NAMALWA (cell line): ENCODE results near the gene BRICD5.

ENCODE experiments used
- DNase-seq: peaks from one replicate; pipeline ENCODE4 v3.0.0-alpha.2; 2015; ENCODE audit warnings: low spot score

The BRICD5 gene

DNA sequence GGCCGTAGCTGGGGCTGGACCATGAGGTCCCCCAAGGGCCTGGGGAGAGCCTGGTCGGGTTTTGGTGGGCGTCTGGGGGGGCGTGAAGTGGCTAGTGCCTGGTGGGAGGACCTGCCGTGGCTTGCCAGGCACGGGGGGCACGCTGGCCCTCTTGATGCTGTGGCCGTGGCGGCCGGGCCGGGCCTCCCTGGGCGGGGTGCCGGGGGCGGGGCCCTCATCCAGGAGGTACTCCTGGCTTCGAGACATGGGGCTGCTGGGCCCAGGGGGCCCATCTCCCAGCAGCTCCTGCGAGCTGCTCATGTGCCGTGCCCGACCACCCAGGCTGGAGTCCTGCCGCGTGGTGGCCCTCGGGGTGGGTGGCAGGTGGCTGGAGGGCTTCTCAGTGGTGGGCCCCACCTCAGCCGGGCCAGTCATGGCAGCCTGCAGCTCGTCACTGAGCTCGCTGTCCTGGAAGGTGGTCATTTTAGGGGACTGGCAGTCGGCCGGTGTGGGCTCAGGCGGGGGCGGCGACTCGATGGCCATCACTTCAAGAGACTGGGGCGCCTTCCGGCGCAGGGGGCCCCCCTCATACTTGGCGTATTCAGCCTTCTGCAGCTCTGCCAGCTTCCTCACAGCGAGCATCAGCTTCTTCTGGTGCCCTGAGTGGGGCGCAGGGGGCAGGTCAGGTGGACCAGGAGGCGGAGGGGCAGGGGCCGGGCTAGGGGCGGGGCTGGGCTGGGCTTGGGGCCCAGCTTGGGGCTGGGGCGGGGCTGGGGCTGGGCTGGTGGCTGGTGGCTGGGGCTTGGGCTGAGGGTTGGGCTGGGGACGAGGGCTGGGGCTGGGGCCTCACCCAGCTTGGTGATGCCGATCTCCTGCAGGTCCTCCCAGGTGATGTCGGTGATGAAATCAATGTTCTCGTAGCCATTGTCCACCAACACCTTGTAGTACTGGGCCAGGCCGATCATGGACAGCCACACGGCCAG lies 29.4 kb downstream of the BRICD5 start:
- DNase-seq, result no peak

DNA sequence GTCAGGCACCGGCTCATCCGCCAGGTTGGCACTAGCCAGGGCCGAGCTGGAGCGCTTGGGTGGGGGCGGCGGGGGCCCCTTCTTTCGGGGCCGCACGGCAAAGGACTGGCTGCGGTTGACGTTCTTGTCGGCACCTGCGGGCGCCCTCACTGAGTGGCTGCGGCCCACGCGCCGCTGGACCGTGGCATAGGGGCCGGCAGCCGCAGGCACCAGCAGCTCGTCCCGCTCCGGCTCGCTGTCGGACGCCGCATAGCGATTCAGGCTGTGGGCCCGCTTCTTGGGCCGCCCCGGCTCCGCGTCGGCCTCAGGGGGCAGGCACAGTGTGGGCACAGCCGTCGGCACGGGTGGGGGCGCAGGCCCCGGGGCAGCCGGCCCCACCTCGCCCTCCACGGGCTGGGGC lies 30.2 kb downstream of the BRICD5 start:
- no peak for DNase-seq

DNA sequence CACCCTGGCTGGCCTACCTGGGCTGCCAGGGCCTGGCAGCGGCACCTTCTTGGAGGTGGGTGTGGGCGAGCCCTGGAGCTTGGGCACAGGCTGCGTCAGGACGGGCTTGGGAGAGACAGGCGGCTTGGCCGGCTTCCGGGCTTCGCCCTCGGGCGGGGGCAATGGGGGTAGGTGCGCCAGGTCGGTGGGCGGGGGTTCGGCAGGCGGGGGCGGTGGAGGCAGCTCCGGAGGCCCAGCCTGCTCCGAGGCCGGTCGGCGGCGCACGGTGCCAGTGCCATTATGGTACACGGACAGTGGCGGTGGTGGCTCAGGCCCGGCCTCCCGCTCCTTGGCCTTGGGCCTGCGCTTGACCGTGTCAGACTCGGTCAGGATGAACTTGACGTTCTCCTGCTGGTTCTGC lies 31.1 kb downstream of the BRICD5 start:
- DNase-seq, result no peak

DNA sequence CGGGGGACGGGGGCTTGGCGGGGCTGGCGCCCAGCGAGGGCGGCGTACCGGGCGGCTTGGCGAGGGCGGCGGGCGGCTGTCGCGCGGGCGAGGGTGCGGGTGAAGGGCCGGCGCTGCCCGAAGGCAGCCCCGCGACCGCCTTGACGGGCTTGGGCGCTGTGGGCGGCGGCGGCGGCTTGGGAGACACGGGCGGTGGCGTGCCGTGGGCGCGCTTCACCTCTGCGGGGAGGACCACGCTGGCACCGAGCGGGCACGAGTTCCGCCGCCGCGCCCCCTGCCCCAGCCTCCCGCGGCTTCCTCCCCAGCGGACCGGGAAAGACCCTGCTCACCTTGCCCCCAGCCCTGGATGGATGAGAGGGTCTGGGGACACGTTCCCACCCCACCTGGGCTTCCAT lies 31.6 kb downstream of the BRICD5 start:
- DNase-seq, result no peak

DNA sequence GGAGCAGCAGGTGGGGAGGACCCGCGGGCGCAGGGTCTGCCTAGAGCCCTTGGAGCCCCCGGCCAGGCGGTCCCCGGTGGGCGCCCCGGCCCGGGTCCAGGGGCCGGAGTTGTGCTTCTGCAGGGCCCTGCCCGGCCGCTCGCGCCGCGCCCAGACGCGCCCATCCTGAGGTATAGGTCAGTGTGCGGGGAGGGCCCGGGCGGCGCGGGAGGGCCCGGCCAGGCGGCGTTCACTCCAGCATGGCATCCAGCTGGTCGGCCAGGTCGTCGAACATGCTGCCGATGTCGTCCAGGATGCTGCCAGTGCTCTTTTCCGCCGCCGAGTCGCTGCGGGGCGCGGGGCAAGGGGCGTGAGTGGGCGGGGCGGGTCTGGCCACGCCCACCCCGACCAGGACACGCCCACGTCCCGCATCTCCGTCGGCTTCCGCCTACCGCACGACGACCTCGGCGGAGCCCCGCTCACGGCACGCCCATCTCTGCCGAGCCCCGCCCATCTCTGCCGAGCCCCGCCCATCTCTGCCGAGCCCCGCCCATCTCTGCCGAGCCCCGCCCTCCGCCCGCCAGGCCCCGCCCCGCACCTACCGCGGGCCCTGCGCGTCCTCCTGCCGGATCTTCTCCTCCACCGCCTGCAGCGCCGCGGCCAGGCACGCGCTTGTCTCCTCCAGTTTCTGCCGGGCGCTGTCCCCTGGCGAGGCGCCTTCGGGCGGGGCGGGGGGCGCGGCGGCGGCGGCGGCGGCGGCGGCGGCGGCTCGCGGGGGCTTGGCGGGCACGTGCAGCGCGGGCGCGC lies 32.1 kb downstream of the BRICD5 start:
- DNase-seq, result peak; percentile 43

DNA sequence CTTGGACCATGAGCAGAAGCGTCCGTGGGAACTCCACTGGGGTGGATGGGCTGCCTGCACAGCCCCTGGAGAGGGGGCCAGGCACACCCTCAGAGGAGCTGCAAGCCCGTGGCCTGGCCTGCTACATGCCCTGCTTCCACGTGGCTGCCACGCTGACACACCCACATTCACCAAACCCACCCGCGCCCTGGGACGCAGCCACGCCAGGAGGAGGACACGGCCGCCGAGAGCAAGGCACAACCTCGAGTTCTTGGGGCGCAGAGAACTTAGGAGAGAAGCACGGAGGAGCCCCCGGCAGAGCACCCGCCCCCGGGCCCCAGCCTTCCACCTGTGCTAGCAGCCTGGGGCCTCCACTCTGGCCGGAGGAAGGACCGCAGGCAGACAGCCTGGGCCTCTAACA lies 33.1 kb downstream of the BRICD5 start:
- DNase-seq, result no peak

- no peak for DNase-seq
Observed at GRCh38 chr16:2177101-2177500, 33.6 kb downstream of the BRICD5 start.

- no peak for DNase-seq
Observed at GRCh38 chr16:2176047-2176446, 34.6 kb downstream of the BRICD5 start.

DNA sequence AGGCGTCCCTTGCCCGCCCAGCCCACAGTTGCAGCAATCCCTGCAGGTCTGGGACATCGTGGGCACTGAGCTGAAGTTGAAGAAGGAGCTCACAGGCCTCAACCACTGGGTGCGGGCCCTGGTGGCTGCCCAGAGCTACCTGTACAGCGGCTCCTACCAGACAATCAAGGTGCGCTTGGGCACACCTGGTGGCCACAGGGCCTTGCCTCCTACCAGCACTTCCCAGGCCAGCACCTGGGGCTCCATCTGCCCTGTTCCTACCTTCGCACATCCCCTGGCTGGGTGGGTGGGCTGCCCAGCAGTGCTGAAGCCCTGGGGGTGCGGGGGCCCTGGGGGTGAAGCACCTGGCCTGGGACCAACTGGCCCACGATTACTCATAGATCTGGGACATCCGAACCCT lies 35.2 kb downstream of the BRICD5 start:
- DNase-seq, result no peak

DNA sequence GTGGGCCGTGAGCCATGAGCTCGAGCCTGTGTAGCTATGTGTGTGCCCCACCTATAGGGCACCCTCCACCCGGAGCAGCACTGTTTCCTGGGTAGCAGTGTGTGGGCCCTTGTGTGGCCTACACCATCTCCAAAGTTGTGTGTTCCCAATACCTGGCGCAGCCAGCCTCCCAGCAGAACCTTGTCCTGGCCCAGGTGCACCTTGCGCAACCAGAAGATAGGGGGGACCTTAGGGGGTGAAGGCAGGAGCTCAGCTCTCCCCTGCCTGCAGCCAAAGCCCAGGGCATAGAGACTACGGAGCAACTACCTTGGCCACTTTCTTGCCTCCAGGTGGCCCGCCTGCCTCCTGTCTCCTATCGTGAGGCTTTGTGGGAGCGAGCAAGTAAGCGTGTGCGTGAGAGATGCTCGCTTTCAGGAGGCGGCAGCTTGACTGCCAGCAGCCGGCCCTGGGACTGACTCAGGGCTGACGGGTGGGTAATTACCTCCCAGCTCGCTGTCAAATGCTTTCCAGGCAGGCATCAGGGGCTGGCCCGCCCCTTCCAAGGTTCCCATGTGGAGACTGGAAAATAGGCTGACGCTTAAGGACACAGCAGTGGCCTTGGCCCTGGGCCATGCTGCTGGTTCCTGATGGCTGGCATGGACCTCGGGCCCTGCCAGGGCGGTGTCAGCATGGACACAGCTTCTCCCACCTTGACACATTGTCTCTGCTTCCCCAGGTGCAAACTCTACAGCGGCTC lies 36.1 kb downstream of the BRICD5 start:
- DNase-seq, result no peak

DNA sequence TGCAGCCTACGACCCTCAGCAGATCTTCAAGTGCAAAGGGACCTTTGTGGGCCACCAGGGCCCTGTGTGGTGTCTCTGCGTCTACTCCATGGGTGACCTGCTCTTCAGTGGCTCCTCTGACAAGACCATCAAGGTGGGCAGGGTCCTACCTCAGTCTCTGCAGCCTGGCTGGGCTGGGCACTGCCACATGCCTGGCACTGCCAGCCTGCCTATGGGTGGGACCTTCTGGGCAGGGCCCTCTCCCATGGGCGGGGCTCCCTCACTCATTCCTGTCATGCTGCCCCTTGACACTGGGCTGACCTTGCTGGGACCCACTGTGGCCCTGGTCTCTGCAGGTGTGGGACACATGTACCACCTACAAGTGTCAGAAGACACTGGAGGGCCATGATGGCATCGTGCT lies 36.7 kb downstream of the BRICD5 start:
- no peak for DNase-seq

GRCh38 chr16:2173366-2173765 lies 37.3 kb downstream of the BRICD5 start:
- DNase-seq, result no peak

DNA sequence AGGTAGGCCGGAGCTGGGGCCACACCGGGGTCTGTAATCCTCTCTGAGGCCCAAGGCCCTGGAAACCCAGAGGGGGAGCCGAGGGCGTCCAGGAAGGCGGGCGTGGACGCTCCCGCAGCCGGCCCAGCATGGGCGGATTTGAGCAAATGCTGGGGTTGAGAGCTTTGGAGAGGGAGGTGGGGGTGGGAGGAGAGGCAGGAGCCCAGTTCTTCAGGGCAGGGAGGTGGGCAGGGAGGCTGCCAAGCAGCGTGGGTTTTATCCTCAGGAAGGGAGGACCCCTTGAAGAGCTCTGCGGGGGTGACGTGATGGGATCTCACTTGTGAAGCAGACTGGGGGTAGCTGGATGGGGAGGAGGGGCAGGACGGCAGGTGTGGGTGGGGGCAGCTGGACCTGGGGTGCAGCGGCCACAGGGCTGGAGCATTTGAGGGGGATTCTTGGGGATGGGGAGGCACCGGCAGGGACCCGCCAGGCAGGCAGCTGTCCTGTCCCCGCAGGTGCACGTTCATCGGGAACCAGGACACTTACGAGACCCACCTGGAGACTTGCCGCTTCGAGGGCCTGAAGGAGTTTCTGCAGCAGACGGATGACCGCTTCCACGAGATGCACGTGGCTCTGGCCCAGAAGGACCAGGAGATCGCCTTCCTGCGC lies 37.9 kb downstream of the BRICD5 start:
- DNase-seq, result no peak

DNA sequence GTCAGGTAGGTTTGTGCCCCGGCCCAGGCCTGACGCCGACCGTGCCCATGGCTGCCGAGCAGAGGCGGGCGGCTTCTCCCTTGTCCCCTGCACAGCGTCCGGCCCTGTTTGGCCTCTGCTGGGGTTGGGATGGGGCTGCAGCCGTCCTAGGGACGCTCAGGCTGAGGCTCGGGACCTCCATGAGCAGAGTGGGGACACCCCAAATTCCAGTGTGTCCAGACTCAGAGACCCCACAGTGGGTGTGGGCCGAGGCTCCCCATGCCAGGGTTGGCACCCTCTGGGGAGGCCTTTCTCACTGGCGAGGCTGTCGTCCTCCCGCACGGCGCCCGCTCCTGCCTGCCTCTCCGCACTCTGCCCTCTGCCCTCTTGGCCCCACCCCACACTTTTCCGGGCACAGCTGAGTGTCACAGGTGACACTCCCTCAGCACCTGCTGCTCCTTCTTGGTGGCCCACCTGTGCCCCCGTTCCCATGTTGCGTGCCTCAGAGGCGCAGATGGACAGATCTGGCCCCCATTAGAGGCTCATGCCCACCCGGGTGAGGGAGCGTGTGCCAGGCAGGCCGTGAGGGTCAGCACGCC lies 39.0 kb downstream of the BRICD5 start:
- DNase-seq, result no peak

DNA sequence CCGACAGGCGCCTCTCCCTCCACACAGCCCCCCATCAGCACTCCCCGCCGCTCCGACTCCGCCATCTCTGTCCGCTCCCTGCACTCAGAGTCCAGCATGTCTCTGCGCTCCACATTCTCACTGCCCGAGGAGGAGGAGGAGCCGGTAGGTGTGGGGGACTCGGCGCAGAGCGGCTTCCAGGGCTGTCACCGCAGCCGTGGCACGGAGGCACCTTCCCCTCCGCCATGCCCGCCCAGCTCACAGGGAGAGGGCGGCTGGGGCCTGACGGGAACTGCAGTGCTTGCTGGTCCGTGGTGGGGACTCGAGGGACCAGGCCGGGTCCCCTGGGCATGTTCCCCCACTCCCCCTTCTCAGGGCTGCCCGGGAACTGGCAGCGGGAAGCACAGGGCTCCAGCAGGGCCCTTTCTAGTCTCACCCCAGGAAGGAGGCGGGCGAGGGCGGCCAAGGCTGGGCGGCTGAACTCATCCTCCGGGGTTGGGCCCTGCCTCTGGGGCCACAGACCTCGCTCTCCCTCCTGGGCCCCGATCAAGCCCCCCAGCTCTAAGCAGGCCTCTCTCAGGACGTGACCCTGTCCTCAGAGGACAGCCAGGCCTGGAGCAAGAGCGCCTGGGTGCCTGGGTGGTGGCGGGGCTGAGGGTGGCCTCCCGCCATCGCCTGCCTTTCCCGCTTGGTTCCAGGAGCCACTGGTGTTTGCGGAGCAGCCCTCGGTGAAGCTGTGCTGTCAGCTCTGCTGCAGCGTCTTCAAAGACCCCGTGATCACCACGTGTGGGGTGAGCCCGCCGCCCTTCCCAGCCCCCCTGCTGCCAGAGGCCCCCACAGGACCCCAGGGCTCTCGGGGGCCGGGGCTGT lies 39.9 kb downstream of the BRICD5 start:
- no peak for DNase-seq

DNA sequence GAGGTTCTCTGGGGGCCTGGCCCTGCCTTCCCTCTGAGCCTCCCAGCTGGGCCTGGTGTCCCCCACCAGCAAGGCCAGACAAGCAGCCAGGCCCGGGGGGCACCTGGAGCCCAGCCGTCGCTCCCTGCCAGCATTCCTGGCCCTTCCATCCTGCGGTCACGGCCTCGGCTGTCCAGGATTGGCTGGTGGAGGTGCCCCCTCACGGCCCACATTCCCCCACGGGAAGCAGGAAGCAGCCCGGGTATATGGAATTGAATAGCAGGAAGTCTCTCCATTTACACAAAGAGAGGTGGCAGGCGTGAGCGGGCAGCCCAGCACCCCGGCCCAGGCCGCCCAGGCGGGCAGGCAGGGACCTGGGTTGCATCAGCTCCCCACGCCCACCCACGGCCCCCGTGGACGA lies 40.6 kb downstream of the BRICD5 start:
- DNase-seq, result no peak

DNA sequence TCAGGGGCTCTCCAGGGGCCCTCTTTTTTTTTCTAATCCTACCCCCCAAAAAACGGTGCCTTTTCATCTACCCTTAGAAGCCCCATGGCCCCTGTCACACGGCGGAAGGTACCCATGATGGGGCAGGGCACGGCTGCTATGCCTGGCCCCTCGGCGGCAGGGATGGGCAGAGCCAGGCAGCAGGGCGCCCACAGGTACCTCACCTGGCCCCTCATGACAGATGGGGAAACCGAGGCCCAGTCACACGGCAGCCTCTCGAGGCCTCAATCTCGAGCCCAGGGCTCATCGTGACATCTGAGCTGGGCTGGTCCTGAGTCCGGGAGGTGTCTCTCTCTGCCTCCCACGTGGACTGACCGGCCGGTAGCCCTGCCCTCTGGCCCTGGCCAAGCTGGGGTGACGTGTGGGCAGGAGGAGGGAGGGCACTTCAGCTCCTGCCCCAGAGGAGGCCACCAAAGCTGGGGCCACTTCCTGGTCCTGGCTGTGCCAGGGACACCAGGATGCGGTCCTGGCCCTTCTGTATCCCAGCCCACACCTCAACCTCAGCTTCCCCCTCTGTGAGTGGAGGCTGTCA lies 43.5 kb downstream of the BRICD5 start:
- DNase-seq, result no peak

- DNase-seq, result no peak
Observed at GRCh38 chr16:2166263-2167067, 44.2 kb downstream of the BRICD5 start.

- DNase-seq, result no peak
Observed at GRCh38 chr16:2165861-2166260, 44.8 kb downstream of the BRICD5 start.
